Ascending aorta (tissue), 2 donors: ENCODE measurements around the gene STAB1. TPM values are rescaled to one million over a fixed set of nuclear protein-coding genes. Genes with fewer than 3 reads are reported as not detected.

Source experiments
- DNase-seq, 2 donors: peaks; one replicate each; pipeline ENCODE4 v3.0.0-alpha.2; 2019; ENCODE audit warnings: low spot score in 2 of 2
- H3K27ac ChIP-seq, 2 donors: fragments of 200-600 bp; sonication (generic); one replicate each; pipeline ENCODE4 v1.5.1; 2016 to 2017; ENCODE audit warnings: mild to moderate bottlenecking in 1 of 2
- H3K27me3 ChIP-seq: fragments of 200-600 bp; sonication (generic); one replicate; pipeline ENCODE4 v1.5.1; 2017
- H3K36me3 ChIP-seq, 2 donors: fragments of 200-600 bp; sonication (generic); one replicate each; pipeline ENCODE4 v1.5.1; 2016
- H3K4me1 ChIP-seq, 2 donors: fragments of 200-600 bp; sonication (generic); one replicate each; pipeline ENCODE4 v1.5.1; 2016 to 2017; ENCODE audit warnings: mild to moderate bottlenecking in 1 of 2
- H3K4me3 ChIP-seq, 2 donors: fragments of 200-600 bp; sonication (generic); one replicate each; pipeline ENCODE4 v1.5.1; 2016 to 2017; ENCODE audit warnings: mild to moderate bottlenecking in 1 of 2
- H3K9me3 ChIP-seq, 2 donors: fragments of 200-600 bp; sonication (generic); one replicate each; pipeline ENCODE4 v1.5.1; 2016
- intact Hi-C: fragments of 100-400 bp; cut with DNase I; formaldehyde crosslinking; loops from one replicate; pipeline ENCODE4 v1.15.1; 2023
- total RNA-seq: library from RNA; depleted of rRNA; stranded (reverse); fragments of >200 nt; gene quantifications from one replicate; pipeline ENCODE4 v1.1.0, GENCODE V29; 2016
- TF ChIP-seq, protein P1 (sequence below), 3 experiments: fragments of 200-600 bp in 2 of 3; fragments of 450-650 bp in 1 of 3; sonication (generic) in 2 of 3; IDR thresholded peaks; one replicate each; pipeline ENCODE4 v1.5.1; 2016 to 2019; ENCODE audit warnings: antibody characterized with exemption in 3 of 3, mild to moderate bottlenecking in 1 of 3, moderate library complexity in 1 of 3

STAB1 gene
- total RNA-seq, 1 donor from 2014 or later, result 363 TPM

DNA sequence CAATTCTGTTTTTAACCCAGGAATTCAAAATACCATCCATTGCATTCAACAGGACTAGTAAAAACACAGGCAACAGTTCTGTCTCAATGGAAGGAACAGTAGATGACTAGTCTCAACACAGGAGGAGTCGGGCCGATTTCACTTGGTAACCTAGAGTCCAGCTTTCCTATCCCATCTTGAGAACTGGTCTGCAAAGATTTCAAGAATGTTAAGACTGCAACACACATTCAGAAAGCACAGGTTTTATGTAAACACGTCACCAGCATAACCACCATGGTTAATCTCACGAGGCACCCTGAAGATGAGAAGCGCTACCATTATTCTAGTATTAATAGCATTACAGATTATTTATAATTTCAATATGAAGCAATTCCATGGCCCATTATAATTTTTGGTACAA is 63.3 kb downstream of the STAB1 start:
- Histone ChIP-seq H3K4me3 (no peak overlapping the region), H3K9me3 (no peaks in the 10 kb centered on the region), H3K27me3 (no peaks in the 10 kb centered on the region), H3K4me1 (no peaks in the 10 kb centered on the region), H3K27ac (no peak overlapping the region), H3K36me3 (peaks cover 43 to 74% of the 10 kb centered on the region in 2 donors)
- no peak for DNase-seq
- intact Hi-C loops, result no loop called here
- TF ChIP-seq, protein P1, sequence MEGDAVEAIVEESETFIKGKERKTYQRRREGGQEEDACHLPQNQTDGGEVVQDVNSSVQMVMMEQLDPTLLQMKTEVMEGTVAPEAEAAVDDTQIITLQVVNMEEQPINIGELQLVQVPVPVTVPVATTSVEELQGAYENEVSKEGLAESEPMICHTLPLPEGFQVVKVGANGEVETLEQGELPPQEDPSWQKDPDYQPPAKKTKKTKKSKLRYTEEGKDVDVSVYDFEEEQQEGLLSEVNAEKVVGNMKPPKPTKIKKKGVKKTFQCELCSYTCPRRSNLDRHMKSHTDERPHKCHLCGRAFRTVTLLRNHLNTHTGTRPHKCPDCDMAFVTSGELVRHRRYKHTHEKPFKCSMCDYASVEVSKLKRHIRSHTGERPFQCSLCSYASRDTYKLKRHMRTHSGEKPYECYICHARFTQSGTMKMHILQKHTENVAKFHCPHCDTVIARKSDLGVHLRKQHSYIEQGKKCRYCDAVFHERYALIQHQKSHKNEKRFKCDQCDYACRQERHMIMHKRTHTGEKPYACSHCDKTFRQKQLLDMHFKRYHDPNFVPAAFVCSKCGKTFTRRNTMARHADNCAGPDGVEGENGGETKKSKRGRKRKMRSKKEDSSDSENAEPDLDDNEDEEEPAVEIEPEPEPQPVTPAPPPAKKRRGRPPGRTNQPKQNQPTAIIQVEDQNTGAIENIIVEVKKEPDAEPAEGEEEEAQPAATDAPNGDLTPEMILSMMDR (IDR thresholded peaks at IDR 0.05), result no peak

DNA sequence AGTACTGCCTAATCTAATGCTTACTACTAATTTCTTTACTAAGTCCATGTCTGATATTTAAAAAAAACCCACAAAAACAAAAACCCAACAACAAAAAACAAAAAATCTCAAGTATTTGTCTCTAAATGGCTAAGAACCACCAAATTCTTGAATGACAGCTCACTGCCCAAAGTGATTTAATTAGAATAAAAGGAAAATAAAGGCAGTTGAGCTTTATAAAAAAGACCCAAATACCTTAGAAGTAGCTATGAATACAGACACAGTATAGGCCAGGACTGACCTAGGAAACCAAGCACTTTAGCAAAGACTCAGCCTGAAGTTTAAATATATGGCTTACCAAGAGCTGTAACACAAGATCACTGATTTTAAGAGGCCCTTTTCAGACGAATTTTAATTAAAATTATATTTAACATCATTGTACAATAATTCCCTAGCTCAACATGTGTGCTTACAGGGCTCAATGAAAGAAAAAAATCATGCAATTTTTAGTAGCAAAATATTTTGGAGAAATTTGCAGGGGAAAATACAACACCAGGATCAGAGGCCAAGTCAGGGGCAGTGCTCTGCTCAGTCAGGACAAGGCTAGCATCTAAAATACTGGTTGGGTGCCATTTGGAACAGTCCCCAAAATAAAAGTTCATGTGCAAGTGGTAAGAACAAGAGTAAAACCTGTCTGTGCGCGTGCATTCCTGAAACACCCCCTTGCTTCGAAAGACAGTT is 66.0 kb downstream of the STAB1 start:
- DNase-seq, result no peak
- Histone ChIP-seq H3K27ac (no peak overlapping the region), H3K4me1 (no peaks in the 10 kb centered on the region), H3K4me3 (no peak overlapping the region), H3K27me3 (no peaks in the 10 kb centered on the region), H3K9me3 (no peaks in the 10 kb centered on the region), H3K36me3 (peaks cover 47 to 77% of the 10 kb centered on the region in 2 donors)
- intact Hi-C loops, result no loop called here
- TF ChIP-seq, protein P1 (IDR thresholded peaks at IDR 0.05), result no peak

DNA sequence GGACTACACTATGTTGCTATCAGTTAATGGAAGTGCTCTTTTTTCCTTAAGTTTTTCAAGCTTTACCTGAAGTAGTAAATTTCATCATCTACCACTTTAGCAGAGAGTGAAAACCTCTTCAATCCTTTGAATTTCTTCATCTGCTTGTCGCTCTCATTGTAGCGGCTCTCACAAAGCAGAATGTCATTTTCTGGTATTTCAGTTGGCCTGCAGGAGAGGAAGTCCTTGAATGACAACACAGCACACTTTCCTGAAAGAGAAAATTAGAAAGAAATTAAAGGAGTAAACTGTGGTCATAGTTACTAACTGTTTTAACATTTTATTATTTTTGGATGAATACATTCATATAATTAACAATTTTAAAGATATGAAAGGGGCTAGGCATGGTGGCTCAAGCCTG is 68.8 kb downstream of the STAB1 start:
- no peaks in the 10 kb centered on the region for H3K9me3 ChIP-seq
- TF ChIP-seq, protein P1 (IDR thresholded peaks at IDR 0.05), result no peak
- DNase-seq, result no peak
- H3K36me3 ChIP-seq, result peaks cover 42 to 64% of the 10 kb centered on the region in 2 donors
- no peaks in the 10 kb centered on the region for H3K4me1 ChIP-seq
- H3K27ac ChIP-seq, result no peak overlapping the region
- no peak overlapping the region for H3K4me3 ChIP-seq
- intact Hi-C loops, result no loop called here
- no peaks in the 10 kb centered on the region for H3K27me3 ChIP-seq

DNA sequence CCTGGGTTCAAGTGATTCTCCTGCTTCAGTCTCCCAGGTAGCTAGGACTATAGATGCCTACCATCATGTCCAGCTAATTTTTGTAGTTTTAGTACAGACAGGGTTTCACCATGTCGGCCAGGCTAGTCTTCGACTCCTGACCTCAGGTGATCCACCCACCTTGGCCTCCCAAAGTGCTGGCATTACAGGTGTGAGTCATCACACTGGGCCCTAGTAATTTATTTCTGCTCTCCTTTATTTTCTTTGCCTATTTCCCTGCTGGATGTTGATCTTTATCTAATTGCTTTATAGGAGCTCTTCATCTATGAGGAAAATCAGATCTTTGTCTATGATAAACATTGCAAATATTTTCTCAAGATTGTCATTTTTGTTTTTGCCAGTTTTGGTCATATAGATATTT is 72.9 kb downstream of the STAB1 start:
- intact Hi-C loops, result no loop called here
- Histone ChIP-seq H3K36me3 (peaks cover 18 to 23% of the 10 kb centered on the region in 2 donors), H3K27ac (no peak overlapping the region), H3K4me1 (no peaks in the 10 kb centered on the region), H3K27me3 (no peaks in the 10 kb centered on the region), H3K4me3 (no peak overlapping the region), H3K9me3 (no peaks in the 10 kb centered on the region)
- no peak for DNase-seq
- TF ChIP-seq, protein P1 (IDR thresholded peaks at IDR 0.05), result no peak

DNA sequence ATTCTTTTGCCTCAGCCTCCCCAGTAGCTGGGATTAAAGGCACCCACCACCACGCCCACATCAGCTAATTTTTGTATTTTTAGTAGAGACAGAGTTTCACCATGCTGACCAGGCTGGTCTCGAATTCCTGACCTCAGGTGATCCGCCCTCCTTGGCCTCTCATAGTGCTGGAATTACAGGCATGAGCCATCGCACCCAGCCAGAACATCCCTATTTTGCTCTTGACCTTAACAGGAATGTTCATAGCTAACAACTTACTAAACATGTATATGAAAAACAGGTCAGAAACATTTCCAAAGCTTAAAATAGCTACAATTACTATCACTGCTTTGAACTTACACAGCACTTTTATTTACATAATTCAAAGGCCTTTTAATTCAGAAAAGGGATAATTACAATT is 74.9 kb downstream of the STAB1 start:
- TF ChIP-seq, protein P1 (IDR thresholded peaks at IDR 0.05), result no peak
- H3K4me1 ChIP-seq, result no peaks in the 10 kb centered on the region
- no peak overlapping the region for H3K27ac ChIP-seq
- H3K36me3 ChIP-seq, result peaks cover 24% of the 10 kb centered on the region in 2 donors
- no peak overlapping the region for H3K4me3 ChIP-seq
- H3K27me3 ChIP-seq, result no peaks in the 10 kb centered on the region
- intact Hi-C loops, result no loop called here
- no peaks in the 10 kb centered on the region for H3K9me3 ChIP-seq
- DNase-seq, result no peak
